ENCODE results near the gene FBXL16.

FBXL16 gene

DNA sequence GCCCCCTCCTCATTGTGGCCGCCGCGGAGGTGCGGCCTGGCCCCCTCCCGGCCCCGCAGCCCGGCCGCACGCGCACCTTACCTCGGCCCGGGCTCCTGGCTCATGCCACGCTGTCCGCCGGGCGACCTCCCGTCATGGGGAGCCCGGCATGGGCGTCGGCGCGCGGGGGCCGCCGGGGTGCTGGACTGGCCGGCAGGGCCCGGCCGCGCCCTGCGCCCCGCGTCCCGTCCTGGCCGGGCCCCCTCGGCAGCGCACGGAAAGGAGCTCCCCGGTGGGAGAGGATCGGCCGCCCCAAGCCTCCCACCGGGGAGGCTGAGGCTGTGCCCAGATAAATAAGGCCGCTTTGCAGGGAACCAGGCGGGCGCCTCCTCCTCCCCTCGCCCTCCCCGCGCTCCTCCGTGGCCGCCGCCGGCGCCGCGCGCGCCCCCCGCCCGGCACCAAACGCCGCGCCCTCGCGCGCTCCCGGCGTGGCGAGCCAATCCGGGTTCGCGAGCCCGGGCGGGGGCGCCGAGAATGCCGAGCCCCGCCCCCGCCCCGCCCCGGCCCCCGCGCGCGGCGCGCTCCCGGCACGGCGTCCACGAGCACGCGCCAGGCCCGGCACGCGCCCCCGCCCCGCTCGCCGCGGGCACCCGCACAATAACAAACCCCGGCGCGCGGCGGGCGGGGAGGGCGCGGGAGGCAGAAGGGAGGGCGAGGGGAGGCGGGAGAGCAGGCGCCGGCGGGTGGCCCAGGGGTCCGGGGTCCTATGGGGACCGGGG lies at the start of gene FBXL16:
Gene FBXL16, minus strand, starts transcription at position 371 of the 758 bp plus-strand sequence. CDS start 8,396 bp downstream, outside the sequence.
- TF ChIP-seq NFIC (IDR thresholded peaks at IDR 0.05) = no peak
- TF ChIP-seq ZBTB7A (IDR thresholded peaks at IDR 0.05; ENCODE audit: low read depth) = no peak
- TF ChIP-seq RAD21 (IDR thresholded peaks at IDR 0.05; ENCODE audit: low read depth) = no peak
- TF ChIP-seq REST (IDR thresholded peaks at IDR 0.05; ENCODE audit: low read depth) = no peak
- no peak for TF ChIP-seq TCF12 (IDR thresholded peaks at IDR 0.05; ENCODE audit: low read depth)
- TF ChIP-seq CREB1 (IDR thresholded peaks at IDR 0.05; ENCODE audit: low read depth) = no peak
- TF ChIP-seq, protein P1, sequence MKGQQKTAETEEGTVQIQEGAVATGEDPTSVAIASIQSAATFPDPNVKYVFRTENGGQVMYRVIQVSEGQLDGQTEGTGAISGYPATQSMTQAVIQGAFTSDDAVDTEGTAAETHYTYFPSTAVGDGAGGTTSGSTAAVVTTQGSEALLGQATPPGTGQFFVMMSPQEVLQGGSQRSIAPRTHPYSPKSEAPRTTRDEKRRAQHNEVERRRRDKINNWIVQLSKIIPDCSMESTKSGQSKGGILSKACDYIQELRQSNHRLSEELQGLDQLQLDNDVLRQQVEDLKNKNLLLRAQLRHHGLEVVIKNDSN (IDR thresholded peaks at IDR 0.05) = no peak
- no peak for TF ChIP-seq TAF1 (IDR thresholded peaks at IDR 0.05; ENCODE audit: low read depth)
- TF ChIP-seq TEAD4 (IDR thresholded peaks at IDR 0.05) = no peak
- no peak for TF ChIP-seq CEBPB (IDR thresholded peaks at IDR 0.05)
- TF ChIP-seq YY1 (IDR thresholded peaks at IDR 0.05; ENCODE audit: low read depth) = no peak

DNA sequence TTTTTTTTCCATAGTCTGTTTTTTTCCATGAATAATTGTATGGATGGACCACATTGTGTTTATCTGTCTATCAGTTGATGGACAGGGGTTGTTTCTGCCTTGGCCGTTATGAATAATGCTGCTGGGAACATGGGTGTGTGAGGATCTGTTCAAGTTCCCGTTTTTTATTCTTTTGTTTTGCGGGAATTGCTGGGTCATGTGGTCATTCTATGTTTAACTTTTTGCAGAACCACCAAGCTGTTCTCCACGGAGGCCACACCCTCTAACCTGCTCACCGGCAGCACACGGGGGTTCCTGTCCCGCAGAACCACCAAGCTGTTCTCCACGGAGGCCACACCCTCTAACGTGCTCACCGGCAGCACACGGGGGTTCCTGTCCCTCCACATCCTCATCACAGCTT lies 49.1 kb upstream of the FBXL16 start:
- TF ChIP-seq TCF12 (IDR thresholded peaks at IDR 0.05; ENCODE audit: low read depth) (no peak), TAF1 (IDR thresholded peaks at IDR 0.05; ENCODE audit: low read depth) (no peak), ZBTB7A (IDR thresholded peaks at IDR 0.05; ENCODE audit: low read depth) (no peak), CREB1 (IDR thresholded peaks at IDR 0.05; ENCODE audit: low read depth) (no peak), TEAD4 (IDR thresholded peaks at IDR 0.05) (no peak), CEBPB (IDR thresholded peaks at IDR 0.05) (no peak), YY1 (IDR thresholded peaks at IDR 0.05; ENCODE audit: low read depth) (no peak), REST (IDR thresholded peaks at IDR 0.05; ENCODE audit: low read depth) (no peak), EGR1 (IDR thresholded peaks at IDR 0.05) (no peak), RAD21 (IDR thresholded peaks at IDR 0.05; ENCODE audit: low read depth) (no peak)

DNA sequence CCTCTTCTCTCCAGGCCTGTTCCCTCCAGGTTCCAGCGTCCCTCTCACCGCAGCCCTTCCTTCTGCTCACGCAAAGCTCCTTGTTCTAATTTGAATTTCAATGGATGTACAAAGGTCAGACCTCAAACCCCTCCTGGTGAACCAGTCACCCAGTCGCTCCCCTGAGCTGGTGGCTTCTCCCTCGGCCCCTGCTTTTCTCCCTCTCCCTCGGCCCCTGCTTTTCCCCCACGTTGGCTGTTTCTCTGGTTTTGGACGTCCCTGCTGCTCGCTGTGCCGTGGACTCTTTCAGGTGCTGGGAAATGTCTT lies 46.4 kb upstream of the FBXL16 start:
- TF ChIP-seq YY1 (IDR thresholded peaks at IDR 0.05; ENCODE audit: low read depth) = no peak
- no peak for TF ChIP-seq TEAD4 (IDR thresholded peaks at IDR 0.05)
- no peak for TF ChIP-seq NFIC (IDR thresholded peaks at IDR 0.05)
- TF ChIP-seq FOXM1 (IDR thresholded peaks at IDR 0.05; ENCODE audit: borderline replicate concordance, low read depth) = no peak
- TF ChIP-seq MAX (IDR thresholded peaks at IDR 0.05) = no peak
- TF ChIP-seq CREB1 (IDR thresholded peaks at IDR 0.05; ENCODE audit: low read depth) = no peak
- no peak for TF ChIP-seq REST (IDR thresholded peaks at IDR 0.05; ENCODE audit: low read depth)
- TF ChIP-seq EP300 (IDR thresholded peaks at IDR 0.05; ENCODE audit: borderline replicate concordance) = no peak

- TF ChIP-seq YY1 (IDR thresholded peaks at IDR 0.05; ENCODE audit: low read depth) = no peak
- no peak for TF ChIP-seq RAD21 (IDR thresholded peaks at IDR 0.05; ENCODE audit: low read depth)
- no peak for TF ChIP-seq FOXM1 (IDR thresholded peaks at IDR 0.05; ENCODE audit: borderline replicate concordance, low read depth)
- no peak for TF ChIP-seq REST (IDR thresholded peaks at IDR 0.05; ENCODE audit: low read depth)
- no peak for TF ChIP-seq MAX (IDR thresholded peaks at IDR 0.05)
- TF ChIP-seq CEBPB (IDR thresholded peaks at IDR 0.05) = no peak
- no peak for TF ChIP-seq TEAD4 (IDR thresholded peaks at IDR 0.05)
- TF ChIP-seq, protein P1 (IDR thresholded peaks at IDR 0.05) = no peak
- TF ChIP-seq TAF1 (IDR thresholded peaks at IDR 0.05; ENCODE audit: low read depth) = no peak
- TF ChIP-seq EGR1 (IDR thresholded peaks at IDR 0.05) = no peak
- no peak for TF ChIP-seq EP300 (IDR thresholded peaks at IDR 0.05; ENCODE audit: borderline replicate concordance)
- no peak for TF ChIP-seq CREB1 (IDR thresholded peaks at IDR 0.05; ENCODE audit: low read depth)
- no peak for TF ChIP-seq ZBTB7A (IDR thresholded peaks at IDR 0.05; ENCODE audit: low read depth)
- no peak for TF ChIP-seq TCF12 (IDR thresholded peaks at IDR 0.05; ENCODE audit: low read depth)
- no peak for TF ChIP-seq NFIC (IDR thresholded peaks at IDR 0.05)
These were observed 45.8 kb upstream of the FBXL16 start for GRCh38 chr16:751152-752006.

Measured in Ishikawa (cell line).